H1 (cell line): Measurements from ENCODE around the gene TACC2. TPM values are rescaled to one million over a fixed set of nuclear protein-coding genes. Genes with fewer than 3 reads are reported as not detected.

Source experiments
- CTCF ChIA-PET: fragments of 300-600 bp; sonication (Branson Sonifier 250); formaldehyde crosslinking; loops from one replicate; lab custom pipeline; 2021; ENCODE audit not compliant: partially characterized antibody; lab: Charles Lee
- POLR2A ChIA-PET: fragments of 300-600 bp; sonication (Branson Sonifier 250); formaldehyde crosslinking; loops from one replicate; lab custom pipeline; 2021; ENCODE audit warnings: inconsistent platforms; ENCODE audit not compliant: partially characterized antibody; lab: Charles Lee
- DNase-seq, 2 experiments: peaks; one replicate each; pipeline versions ENCODE4 v3.0.0 to v3.0.0-alpha.2; 2010 to 2022; ENCODE audit warnings: low spot score in 2 of 2, low read depth in 1 of 2, mixed read lengths in 1 of 2
- FAIRE-seq: peaks from 2 replicates; lab custom pipeline; 2011; peaks lifted over from hg19 to GRCh38; lab: Jason Lieb, UNC
- H2AFZ ChIP-seq: 2 replicates; pipeline ENCODE4 v1.8.1; 2012; ENCODE audit warnings: low read length, inconsistent platforms
- H2AK5ac ChIP-seq: 2 replicates; pipeline ENCODE4 v1.6.1; 2013; ENCODE audit warnings: low read depth, low read length
- H2BK120ac ChIP-seq: replicated peaks from 2 replicates; pipeline ENCODE3; 2013; ENCODE audit warnings: low read depth, low read length, inconsistent platforms
- H2BK12ac ChIP-seq: 2 replicates; pipeline ENCODE4 v1.6.1; 2013; ENCODE audit warnings: low read depth, low read length
- H2BK15ac ChIP-seq: 2 replicates; pipeline ENCODE4 v1.6.1; 2013; ENCODE audit warnings: low read length
- H2BK20ac ChIP-seq: 2 replicates; pipeline ENCODE4 v1.6.1; 2013; ENCODE audit warnings: low read length
- H2BK5ac ChIP-seq: 2 replicates; pipeline ENCODE4 v1.6.1; 2013; ENCODE audit warnings: low read depth, low read length
- H3K14ac ChIP-seq: 2 replicates; pipeline ENCODE4 v1.6.1; 2013; ENCODE audit warnings: inconsistent platforms; ENCODE audit not compliant: insufficient read length
- H3K18ac ChIP-seq: 2 replicates; pipeline ENCODE4 v1.6.1; 2013; ENCODE audit warnings: low read length; ENCODE audit errors: extremely low read depth
- H3K23ac ChIP-seq: 2 replicates; pipeline ENCODE4 v1.6.1; 2013; ENCODE audit warnings: inconsistent platforms; ENCODE audit not compliant: insufficient read length
- H3K23me2 ChIP-seq: 2 replicates; pipeline ENCODE4 v1.6.1; 2013; ENCODE audit warnings: low read depth, low read length
- H3K27ac ChIP-seq: 2 replicates; pipeline ENCODE4 v1.6.1; 2011; ENCODE audit warnings: low read depth, low read length, inconsistent platforms
- H3K27me3 ChIP-seq, 4 experiments: replicated peaks in 1 of 4; 1 replicate in 1 of 4; 2 replicates in 3 of 4; pipeline versions ENCODE4 v1.6.1 to v1.8.1; 2011 to 2013; ENCODE audit warnings: low read length in 3 of 4, mild to moderate bottlenecking in 3 of 4, inconsistent platforms in 2 of 4, mixed read lengths in 2 of 4, moderate library complexity in 1 of 4; ENCODE audit not compliant: control insufficient read depth in 3 of 4, insufficient read depth in 3 of 4; ENCODE audit errors: extremely low read depth in 1 of 4
- H3K36me3 ChIP-seq, 4 experiments: 2 replicates each; pipeline versions ENCODE4 v1.6.1 to v1.8.1; 2011 to 2013; ENCODE audit warnings: mild to moderate bottlenecking in 4 of 4, low read length in 3 of 4, moderate library complexity in 2 of 4, control low read depth in 1 of 4, inconsistent platforms in 1 of 4; ENCODE audit not compliant: insufficient read depth in 4 of 4, control insufficient read depth in 2 of 4
- H3K4ac ChIP-seq: replicated peaks from 2 replicates; pipeline ENCODE3; 2013; ENCODE audit warnings: low read length, low read depth, mixed read lengths, inconsistent platforms; ENCODE audit not compliant: insufficient read length
- H3K4me1 ChIP-seq, 4 experiments: replicated peaks in 1 of 4; 1 replicate in 1 of 4; 2 replicates in 3 of 4; pipeline versions ENCODE4 v1.6.1 to v1.8.1; 2011 to 2013; ENCODE audit warnings: low read length in 3 of 4, inconsistent platforms in 2 of 4, mixed read lengths in 1 of 4; ENCODE audit not compliant: insufficient read depth in 4 of 4, control insufficient read depth in 3 of 4
- H3K4me2 ChIP-seq, 2 experiments: 2 replicates each; pipeline versions ENCODE4 v1.6.1 to v1.8.1; 2011 to 2013; ENCODE audit warnings: low read depth in 2 of 2, low read length in 2 of 2, control low read depth in 1 of 2, inconsistent platforms in 1 of 2, mild to moderate bottlenecking in 1 of 2; ENCODE audit not compliant: insufficient read depth in 1 of 2
- H3K4me3 ChIP-seq, 4 experiments: fragments of 200-600, 300-600 bp in 1 of 4; sonication (generic), shearing (Covaris generic), sonication (Bioruptor Twin) in 1 of 4; 2 replicates each; pipeline versions ENCODE4 v1.5.1 to v1.8.1; 2011 to 2016; ENCODE audit warnings: low read length in 4 of 4, low read depth in 3 of 4, control low read depth in 2 of 4, inconsistent platforms in 2 of 4, mild to moderate bottlenecking in 2 of 4, mixed read lengths in 1 of 4, moderate library complexity in 1 of 4; ENCODE audit not compliant: insufficient read depth in 2 of 4; ENCODE audit errors: extremely low read depth in 1 of 4
- H3K56ac ChIP-seq: replicated peaks from 2 replicates; pipeline ENCODE3; 2013; ENCODE audit warnings: low read depth, mild to moderate bottlenecking, mixed read lengths, low read length, inconsistent platforms; ENCODE audit not compliant: insufficient read length
- H3K79me1 ChIP-seq: 2 replicates; pipeline ENCODE4 v1.6.1; 2013; ENCODE audit warnings: low read depth, low read length, control low read depth
- H3K79me2 ChIP-seq, 2 experiments: 2 replicates each; pipeline versions ENCODE4 v1.6.1 to v1.8.1; 2012 to 2013; ENCODE audit warnings: low read length in 2 of 2, mild to moderate bottlenecking in 2 of 2, inconsistent platforms in 1 of 2; ENCODE audit not compliant: insufficient read depth in 2 of 2, control insufficient read depth in 1 of 2
- H3K9ac ChIP-seq, 4 experiments: replicated peaks in 1 of 4; 1 replicate in 1 of 4; 2 replicates in 3 of 4; pipeline versions ENCODE4 v1.6.1 to v1.8.1; 2011 to 2013; ENCODE audit warnings: low read depth in 3 of 4, low read length in 3 of 4, control low read depth in 2 of 4, mild to moderate bottlenecking in 2 of 4, moderate library complexity in 2 of 4, inconsistent platforms in 1 of 4; ENCODE audit errors: extremely low read depth in 1 of 4
- H3K9me3 ChIP-seq, 2 experiments: 2 replicates each; pipeline versions ENCODE4 v1.6.1 to v1.8.1; 2012 to 2013; ENCODE audit warnings: mild to moderate bottlenecking in 2 of 2, moderate library complexity in 2 of 2, control low read depth in 1 of 2, inconsistent platforms in 1 of 2, low read depth in 1 of 2, low read length in 1 of 2, mixed read lengths in 1 of 2; ENCODE audit not compliant: insufficient read depth in 2 of 2
- H4K20me1 ChIP-seq, 2 experiments: replicated peaks in 1 of 2; 2 replicates each; pipeline versions ENCODE3 to v1.8.1; 2011 to 2013; ENCODE audit warnings: inconsistent platforms in 2 of 2, low read length in 2 of 2, mild to moderate bottlenecking in 1 of 2; ENCODE audit not compliant: insufficient read depth in 2 of 2, control insufficient read depth in 1 of 2
- H4K5ac ChIP-seq: 2 replicates; pipeline ENCODE4 v1.6.1; 2013; ENCODE audit warnings: low read length, low read depth, mixed read lengths, inconsistent platforms; ENCODE audit not compliant: insufficient read length
- H4K8ac ChIP-seq: 2 replicates; pipeline ENCODE4 v1.8.0; 2013; ENCODE audit warnings: mild to moderate bottlenecking, moderate library complexity, low read length, inconsistent platforms; ENCODE audit not compliant: insufficient read depth; ENCODE audit errors: extremely low read depth
- H4K91ac ChIP-seq: replicated peaks from 2 replicates; pipeline ENCODE3; 2013; ENCODE audit warnings: low read length, mixed read lengths, inconsistent platforms; ENCODE audit not compliant: insufficient read length
- CREB1 ChIP-seq: IDR thresholded peaks from 2 replicates; pipeline ENCODE4 v1.6.1; 2012; ENCODE audit warnings: inconsistent platforms
- HDAC6 ChIP-seq: IDR thresholded peaks from one replicate; pipeline ENCODE4 v1.7.1; 2012; ENCODE audit warnings: low read depth, mild to moderate bottlenecking, inconsistent platforms, low read length, moderate library complexity
- KDM5A ChIP-seq: fragments of 200-600 bp; IDR thresholded peaks from 2 replicates; pipeline ENCODE4 v1.7.1; 2012; ENCODE audit warnings: mild to moderate bottlenecking, low read length, inconsistent platforms, mixed read lengths
- POLR2AphosphoS5 ChIP-seq: IDR thresholded peaks from 2 replicates; pipeline ENCODE4 v1.6.1; 2011; ENCODE audit warnings: low read depth, low read length
- SP1 ChIP-seq: IDR thresholded peaks from 2 replicates; pipeline ENCODE4 v1.6.1; 2011; ENCODE audit warnings: low read depth, low read length
- WGBS, 2 experiments: shearing (Covaris generic) in 1 of 2; methylation state at CpG; one replicate each; pipeline versions ENCODE4 v1.1.6 to v1.1.7; 2013 to 2015; ENCODE audit warnings: low lambda C conversion rate in 2 of 2, mixed read lengths in 2 of 2, inconsistent platforms in 1 of 2, low coverage in 1 of 2, missing lambda C conversion rate in 1 of 2; ENCODE audit not compliant: insufficient replicate concordance in 2 of 2, insufficient coverage in 1 of 2, insufficient read length in 1 of 2; ENCODE audit errors: extremely low coverage in 1 of 2, missing lambda C conversion rate in 1 of 2; 5-methylcytosine and 5-hydroxymethylcytosine counted together
- polyA plus RNA-seq, 7 experiments: library from polyadenylated mRNA; depleted of rRNA in 3 of 7; stranded (reverse) in 5 of 7; unstranded in 2 of 7; fragments of >200 nt in 5 of 7; fragments of 200-250 nt in 2 of 7; gene quantifications; 1 replicate in 5 of 7; 2 replicates in 1 of 7; 4 replicates in 1 of 7; pipeline versions ENCODE4 v1.2.1 to v1.2.3, GENCODE V29; 2011 to 2013; ENCODE audit warnings: missing spikeins in 2 of 7, mixed read lengths in 2 of 7
- total RNA-seq: library from RNA; stranded (reverse); fragmentation: NEBNext Ultra II Directional; extraction: Animal tissue kit (Norgen Biotek cat#: 25700); gene quantifications from 2 replicates; pipeline ENCODE4 v1.2.1, GENCODE V29; 2021
- TF ChIP-seq, protein P1 (sequence below): IDR thresholded peaks from 2 replicates; pipeline ENCODE4 v1.6.1; 2011; ENCODE audit warnings: low read depth, mild to moderate bottlenecking, low read length; ENCODE audit not compliant: insufficient read depth

TACC2 gene
- total and polyA plus RNA-seq, 2 of the 8 experiments (the other 6 are each of a cell fraction or from before 2014, with no cell fraction given): 21.2 to 46.6 TPM

DNA sequence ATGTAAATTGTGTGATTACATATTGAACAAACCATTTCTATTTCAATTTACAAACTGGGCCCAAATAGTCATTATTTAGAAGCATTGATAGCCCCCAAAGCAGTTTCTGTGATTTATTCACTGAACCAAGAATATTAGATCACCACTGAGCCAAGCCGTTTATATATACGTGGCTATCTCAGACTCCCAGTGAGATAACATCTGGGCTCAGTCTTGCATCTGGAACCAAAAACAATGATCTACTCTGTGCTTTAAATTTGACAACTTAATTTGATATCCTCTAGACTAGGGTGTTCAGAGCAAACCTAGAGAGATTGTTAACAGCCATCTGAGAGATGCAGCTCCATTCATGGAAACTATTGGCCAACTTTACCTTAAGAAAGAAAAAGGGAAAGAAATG, 240.7 kb downstream of the TACC2 start:
- Histone ChIP-seq H4K91ac (no peak overlapping the region), H3K79me2 (no peaks in the 10 kb centered on the region), H3K14ac (no peak overlapping the region), H3K4me1 (no peaks in the 10 kb centered on the region), H3K79me1 (no peaks in the 10 kb centered on the region; the same call in 1 of the 2 replicates), H3K18ac (no peak overlapping the region), H3K23ac (no peak overlapping the region), H2BK20ac (no peak overlapping the region), H3K9ac (no peak overlapping the region), H3K4ac (no peak overlapping the region), H3K4me3 (no peak overlapping the region), H4K8ac (no peak overlapping the region), H3K9me3 (no peaks in the 10 kb centered on the region), H3K36me3 (peaks cover 23 to 64% (median 51%) of the 10 kb centered on the region in 4 experiments; a peak in 7 of 8 replicates), H3K27ac (no peak overlapping the region), H4K5ac (no peak overlapping the region), H2BK120ac (no peak overlapping the region), H3K23me2 (no peaks in the 10 kb centered on the region), H2AFZ (no peak overlapping the region), H3K4me2 (no peak overlapping the region), H2BK15ac (no peak overlapping the region), H3K27me3 (no peaks in the 10 kb centered on the region), H4K20me1 (peaks cover 7 to 14% of the 10 kb centered on the region in 2 experiments), H2BK12ac (no peak overlapping the region), H2BK5ac (no peak overlapping the region), H3K56ac (no peak overlapping the region), H2AK5ac (no peak overlapping the region)
- ChIA-PET CTCF (interaction anchor here (0.9 kb wide), 1 partner anchor 88 kb away, joined by 3 read pairs; no protein-coding TSS in a partner anchor), POLR2A (no interaction called here)
- 92% methylated on average over 2 of the region's 2 CpGs; no CpG with 5 or more reads in 1 of the 2 experiments for WGBS, 2 experiments
- DNase-seq (no peak), FAIRE-seq (no peak)
- TF ChIP-seq, protein P1, sequence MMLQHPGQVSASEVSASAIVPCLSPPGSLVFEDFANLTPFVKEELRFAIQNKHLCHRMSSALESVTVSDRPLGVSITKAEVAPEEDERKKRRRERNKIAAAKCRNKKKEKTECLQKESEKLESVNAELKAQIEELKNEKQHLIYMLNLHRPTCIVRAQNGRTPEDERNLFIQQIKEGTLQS: no peak
- TF ChIP-seq CREB1: no peak
- TF ChIP-seq SP1: no peak
- TF ChIP-seq POLR2AphosphoS5: no peak
- no peak for TF ChIP-seq HDAC6
- TF ChIP-seq KDM5A: no peak
